ENCODE data around the gene RPTOR.

RPTOR gene

DNA sequence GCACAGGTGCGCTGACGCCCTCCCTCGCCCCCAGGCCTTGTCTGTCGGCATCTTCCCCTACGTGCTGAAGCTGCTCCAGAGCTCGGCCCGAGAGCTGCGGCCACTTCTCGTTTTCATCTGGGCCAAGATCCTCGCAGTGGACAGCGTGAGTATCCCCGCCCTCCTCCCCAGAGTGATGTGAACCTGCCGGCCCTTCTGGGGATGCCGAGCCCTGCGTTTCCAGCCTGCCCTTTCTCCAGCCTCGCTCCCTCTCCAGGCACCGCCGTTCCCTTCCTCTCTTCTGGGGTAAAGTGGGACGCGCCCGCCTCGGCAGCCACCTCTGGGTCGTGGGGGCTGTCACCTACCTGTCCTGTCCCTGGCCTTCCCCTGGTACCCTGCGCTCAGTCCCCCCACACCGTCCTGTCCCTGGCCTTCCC, 313.1 kb downstream of the RPTOR start:
- no peak for DNase-seq
- no peak overlapping the region for H3K4me2 ChIP-seq (ENCODE audit: insufficient read depth, low read length)
- TF ChIP-seq EZH2 (IDR thresholded peaks at IDR 0.05; ENCODE audit: borderline replicate concordance, low read depth, low read length, severe bottlenecking) = no peak
- TF ChIP-seq, protein P1, sequence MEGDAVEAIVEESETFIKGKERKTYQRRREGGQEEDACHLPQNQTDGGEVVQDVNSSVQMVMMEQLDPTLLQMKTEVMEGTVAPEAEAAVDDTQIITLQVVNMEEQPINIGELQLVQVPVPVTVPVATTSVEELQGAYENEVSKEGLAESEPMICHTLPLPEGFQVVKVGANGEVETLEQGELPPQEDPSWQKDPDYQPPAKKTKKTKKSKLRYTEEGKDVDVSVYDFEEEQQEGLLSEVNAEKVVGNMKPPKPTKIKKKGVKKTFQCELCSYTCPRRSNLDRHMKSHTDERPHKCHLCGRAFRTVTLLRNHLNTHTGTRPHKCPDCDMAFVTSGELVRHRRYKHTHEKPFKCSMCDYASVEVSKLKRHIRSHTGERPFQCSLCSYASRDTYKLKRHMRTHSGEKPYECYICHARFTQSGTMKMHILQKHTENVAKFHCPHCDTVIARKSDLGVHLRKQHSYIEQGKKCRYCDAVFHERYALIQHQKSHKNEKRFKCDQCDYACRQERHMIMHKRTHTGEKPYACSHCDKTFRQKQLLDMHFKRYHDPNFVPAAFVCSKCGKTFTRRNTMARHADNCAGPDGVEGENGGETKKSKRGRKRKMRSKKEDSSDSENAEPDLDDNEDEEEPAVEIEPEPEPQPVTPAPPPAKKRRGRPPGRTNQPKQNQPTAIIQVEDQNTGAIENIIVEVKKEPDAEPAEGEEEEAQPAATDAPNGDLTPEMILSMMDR (IDR thresholded peaks at IDR 0.05; ENCODE audit: borderline replicate concordance, extremely low read depth, low read length, poor library complexity, severe bottlenecking) = no peak
- H3K9me3 ChIP-seq (ENCODE audit: insufficient read depth, low read length, severe bottlenecking) = no peaks in the 10 kb centered on the region
- H3K79me2 ChIP-seq (ENCODE audit: insufficient read depth, low read length) = no peaks in the 10 kb centered on the region
- no peak overlapping the region for H3K27ac ChIP-seq (ENCODE audit: low read length)
- H3K4me3 ChIP-seq (ENCODE audit: low read depth in 1 of 2, low read length in 2 of 2) = no peak overlapping the region
- no peak for ATAC-seq (ENCODE audit: insufficient read depth, low read depth)
- H3K4me1 ChIP-seq (ENCODE audit: insufficient read depth, low read length) = peaks cover 4% of the 10 kb centered on the region; the same call in 1 of the 2 replicates
- H3K36me3 ChIP-seq (ENCODE audit: insufficient read depth, low read length) = peaks cover 57% of the 10 kb centered on the region
- no peak overlapping the region for H3K9ac ChIP-seq (ENCODE audit: low read depth, low read length)
- no peaks in the 10 kb centered on the region for H3K27me3 ChIP-seq (ENCODE audit: insufficient read depth, low read length, poor library complexity)
- H4K20me1 ChIP-seq (ENCODE audit: insufficient read depth, low read length) = no peaks in the 10 kb centered on the region
- H2AFZ ChIP-seq (ENCODE audit: low read depth, low read length) = no peak overlapping the region

GRCh38 chr17:80858301-80859001, 313.8 kb downstream of the RPTOR start:
- Histone ChIP-seq H3K36me3 (ENCODE audit: insufficient read depth, low read length) (peaks cover 58% of the 10 kb centered on the region), H2AFZ (ENCODE audit: low read depth, low read length) (no peak overlapping the region), H3K4me1 (ENCODE audit: insufficient read depth, low read length) (peaks cover 4% of the 10 kb centered on the region; the same call in 1 of the 2 replicates), H3K9me3 (ENCODE audit: insufficient read depth, low read length, severe bottlenecking) (no peaks in the 10 kb centered on the region), H3K79me2 (ENCODE audit: insufficient read depth, low read length) (no peaks in the 10 kb centered on the region), H4K20me1 (ENCODE audit: insufficient read depth, low read length) (no peaks in the 10 kb centered on the region), H3K4me3 (ENCODE audit: low read depth in 1 of 2, low read length in 2 of 2) (no peak overlapping the region), H3K27ac (ENCODE audit: low read length) (peak overlapping the region; percentile 37; the same call in 1 of the 2 replicates), H3K9ac (ENCODE audit: low read depth, low read length) (no peak overlapping the region), H3K27me3 (ENCODE audit: insufficient read depth, low read length, poor library complexity) (no peaks in the 10 kb centered on the region), H3K4me2 (ENCODE audit: insufficient read depth, low read length) (no peak overlapping the region)
- no peak for ATAC-seq (ENCODE audit: insufficient read depth, low read depth)
- no peak for DNase-seq
- TF ChIP-seq EZH2 (IDR thresholded peaks at IDR 0.05; ENCODE audit: borderline replicate concordance, low read depth, low read length, severe bottlenecking) = no peak
- TF ChIP-seq, protein P1 (IDR thresholded peaks at IDR 0.05; ENCODE audit: borderline replicate concordance, extremely low read depth, low read length, poor library complexity, severe bottlenecking) = no peak

- Histone ChIP-seq H3K27ac (ENCODE audit: low read length) (no peak overlapping the region; the same call in 1 of the 2 replicates), H4K20me1 (ENCODE audit: insufficient read depth, low read length) (no peaks in the 10 kb centered on the region), H2AFZ (ENCODE audit: low read depth, low read length) (no peak overlapping the region), H3K36me3 (ENCODE audit: insufficient read depth, low read length) (peaks cover 58% of the 10 kb centered on the region), H3K4me1 (ENCODE audit: insufficient read depth, low read length) (peaks cover 4% of the 10 kb centered on the region; the same call in 1 of the 2 replicates), H3K4me3 (ENCODE audit: low read depth in 1 of 2, low read length in 2 of 2) (no peak overlapping the region), H3K9me3 (ENCODE audit: insufficient read depth, low read length, severe bottlenecking) (no peaks in the 10 kb centered on the region), H3K4me2 (ENCODE audit: insufficient read depth, low read length) (no peak overlapping the region), H3K27me3 (ENCODE audit: insufficient read depth, low read length, poor library complexity) (no peaks in the 10 kb centered on the region), H3K79me2 (ENCODE audit: insufficient read depth, low read length) (no peaks in the 10 kb centered on the region), H3K9ac (ENCODE audit: low read depth, low read length) (no peak overlapping the region)
- DNase-seq (no peak), ATAC-seq (ENCODE audit: insufficient read depth, low read depth) (no peak; the same call in 2 of the 3 replicates)
- TF ChIP-seq EZH2 (IDR thresholded peaks at IDR 0.05; ENCODE audit: borderline replicate concordance, low read depth, low read length, severe bottlenecking) = no peak
- TF ChIP-seq, protein P1 (IDR thresholded peaks at IDR 0.05; ENCODE audit: borderline replicate concordance, extremely low read depth, low read length, poor library complexity, severe bottlenecking) = no peak
Measured at GRCh38 chr17:80859002-80859941, 314.6 kb downstream of the RPTOR start.
